CD4-positive, alpha-beta T cell (primary cell): ENCODE data around the gene SLC2A10. TPM values are rescaled to one million over a fixed set of nuclear protein-coding genes. Genes with fewer than 3 reads are reported as not detected.

Experiments used
- ATAC-seq: fragments of 200-7000 bp; cut with Tn5 transposase; one replicate; pipeline ENCODE4 v1.10.0; 2022; ENCODE audit warnings: mild to moderate bottlenecking; ENCODE audit not compliant: poor library complexity
- CTCF ChIA-PET: fragments of 350-600 bp; sonication (Branson Sonifier 250); formaldehyde crosslinking; loops from one replicate; lab custom pipeline; 2021; ENCODE audit warnings: antibody characterized with exemption, inconsistent platforms; lab: Charles Lee
- POLR2A ChIA-PET: fragments of 350-600 bp; sonication (Branson Sonifier 250); formaldehyde crosslinking; loops from one replicate; lab custom pipeline; 2021; ENCODE audit warnings: antibody characterized with exemption, inconsistent platforms; lab: Charles Lee
- DNase-seq, 14 experiments: peaks; one replicate each; pipeline ENCODE4 v3.0.0-alpha.2; 2013 to 2020; ENCODE audit warnings: mixed read lengths in 2 of 14
- H3K27ac ChIP-seq, 2 donors: one replicate each; pipeline versions ENCODE4 v1.5.1 to v1.7.0; 2013; ENCODE audit warnings: low read length in 2 of 2, low read depth in 1 of 2, mild to moderate bottlenecking in 1 of 2
- H3K27me3 ChIP-seq, 2 experiments: 1 replicate in 1 of 2; 2 replicates in 1 of 2; pipeline versions ENCODE4 v1.6.1 to v1.7.0; 2013; ENCODE audit warnings: low read length in 2 of 2, control low read depth in 1 of 2, mild to moderate bottlenecking in 1 of 2, moderate library complexity in 1 of 2; ENCODE audit not compliant: insufficient read depth in 2 of 2, control insufficient read depth in 1 of 2
- H3K36me3 ChIP-seq: one replicate; pipeline ENCODE4 v1.6.1; 2013; ENCODE audit warnings: low read length, control low read depth; ENCODE audit not compliant: insufficient read depth
- H3K4me1 ChIP-seq: one replicate; pipeline ENCODE4 v1.6.1; 2013; ENCODE audit warnings: low read length, control low read depth; ENCODE audit not compliant: insufficient read depth
- H3K4me3 ChIP-seq: one replicate; pipeline ENCODE4 v1.5.1; 2013; ENCODE audit warnings: mild to moderate bottlenecking, low read length, moderate library complexity
- H3K9me3 ChIP-seq, 2 experiments: 1 replicate in 1 of 2; 2 replicates in 1 of 2; pipeline versions ENCODE4 v1.6.1 to v1.7.0; 2013; ENCODE audit warnings: low read length in 2 of 2, mild to moderate bottlenecking in 2 of 2, control low read depth in 1 of 2, moderate library complexity in 1 of 2; ENCODE audit not compliant: control insufficient read depth in 1 of 2, insufficient read depth in 1 of 2
- H3K27ac Mint-ChIP-seq: one replicate; pipeline ENCODE4 v1.8.0; 2020; ENCODE audit warnings: mixed read lengths
- H3K27me3 Mint-ChIP-seq: one replicate; pipeline ENCODE4 v1.8.0; 2021; ENCODE audit warnings: mixed read lengths
- H3K36me3 Mint-ChIP-seq: one replicate; pipeline ENCODE4 v1.8.0; 2021; ENCODE audit warnings: low read depth, mixed read lengths
- H3K4me1 Mint-ChIP-seq: one replicate; pipeline ENCODE4 v1.8.0; 2021; ENCODE audit warnings: low read depth, mixed read lengths
- H3K4me3 Mint-ChIP-seq: one replicate; pipeline ENCODE4 v1.8.0; 2020; ENCODE audit warnings: mild to moderate bottlenecking, mixed read lengths
- H3K9me3 Mint-ChIP-seq: one replicate; pipeline ENCODE4 v1.8.0; 2020; ENCODE audit warnings: mixed read lengths
- CTCF ChIP-seq: fragments of 200-600 bp; IDR thresholded peaks from one replicate; pipeline ENCODE4 v1.8.0; 2022; ENCODE audit warnings: antibody characterized with exemption, mild to moderate bottlenecking
- intact Hi-C, 2 experiments: fragments of 100-400 bp; cut with DNase I in 1 of 2; cut with micrococcal nuclease in 1 of 2; formaldehyde crosslinking; loops; one replicate each; pipeline versions ENCODE4 v1.15.1 to v1.9.0; 2023 to 2025; cut with DNase I, micrococcal nuclease
- total RNA-seq, 174 experiments: library from RNA in 2 of 174; stranded (reverse) in 2 of 174; gene quantifications; one replicate each; pipeline ENCODE4 v1.2.3 and lab custom pipeline; 2021 to 2026

SLC2A10 gene
- total RNA-seq, 2 experiments from 2014 or later, result not detected

GRCh38 chr20:46774943-46775560 lies 65.6 kb downstream of the SLC2A10 start:
- H3K27ac ChIP-seq, result no peak overlapping the region
- ChIA-PET POLR2A (no interaction called here), CTCF (no interaction called here)
- H3K27me3 ChIP-seq, result peaks cover 0 to 11% of the 10 kb centered on the region in 2 experiments
- H3K9me3 Mint-ChIP-seq, result no peaks in the 10 kb centered on the region
- no peak overlapping the region for H3K27ac Mint-ChIP-seq
- H3K4me1 ChIP-seq, result no peaks in the 10 kb centered on the region
- peaks cover 66% of the 10 kb centered on the region for H3K27me3 Mint-ChIP-seq
- DNase-seq, result no peak
- H3K36me3 ChIP-seq, result no peaks in the 10 kb centered on the region
- intact Hi-C loops, result no loop called here
- no peak for TF ChIP-seq CTCF
- H3K4me3 ChIP-seq, result no peak overlapping the region
- H3K4me3 Mint-ChIP-seq, result no peak overlapping the region
- H3K4me1 Mint-ChIP-seq, result no peaks in the 10 kb centered on the region
- no peak for ATAC-seq
- no peaks in the 10 kb centered on the region for H3K9me3 ChIP-seq
- no peaks in the 10 kb centered on the region for H3K36me3 Mint-ChIP-seq

- H3K27ac ChIP-seq, result no peak overlapping the region
- CTCF ChIA-PET, result no interaction called here
- no peak overlapping the region for H3K27ac Mint-ChIP-seq
Measured at GRCh38 chr20:46775806-46776205, 66.4 kb downstream of the SLC2A10 start.

GRCh38 chr20:46777331-46777730 lies 67.9 kb downstream of the SLC2A10 start:
- Mint-ChIP-seq H3K4me1 (no peaks in the 10 kb centered on the region), H3K27me3 (peaks cover 48% of the 10 kb centered on the region), H3K4me3 (no peak overlapping the region), H3K9me3 (no peaks in the 10 kb centered on the region), H3K27ac (no peak overlapping the region), H3K36me3 (no peaks in the 10 kb centered on the region)
- no peak overlapping the region for H3K27ac ChIP-seq
- ChIA-PET POLR2A (no interaction called here), CTCF (no interaction called here)
- no peaks in the 10 kb centered on the region for H3K36me3 ChIP-seq
- no peaks in the 10 kb centered on the region for H3K9me3 ChIP-seq
- peaks cover 0 to 8% of the 10 kb centered on the region in 2 experiments for H3K27me3 ChIP-seq
- ATAC-seq (no peak), DNase-seq (no peak)
- no peaks in the 10 kb centered on the region for H3K4me1 ChIP-seq
- no peak overlapping the region for H3K4me3 ChIP-seq
- intact Hi-C loops, result no loop called here
- no peak for TF ChIP-seq CTCF

More at GRCh38 chr20:46775806-46776205, 66.4 kb downstream of the SLC2A10 start:
- H3K9me3 ChIP-seq, result no peaks in the 10 kb centered on the region
- no peak overlapping the region for H3K4me3 ChIP-seq
- no peaks in the 10 kb centered on the region for H3K4me1 ChIP-seq
- peaks cover 0 to 10% of the 10 kb centered on the region in 2 experiments for H3K27me3 ChIP-seq
- H3K4me1 Mint-ChIP-seq, result no peaks in the 10 kb centered on the region
- H3K36me3 ChIP-seq, result no peaks in the 10 kb centered on the region
- POLR2A ChIA-PET, result no interaction called here
- no peak for TF ChIP-seq CTCF
- peaks cover 59% of the 10 kb centered on the region for H3K27me3 Mint-ChIP-seq
- intact Hi-C loops, result no loop called here
- H3K4me3 Mint-ChIP-seq, result no peak overlapping the region
- H3K36me3 Mint-ChIP-seq, result no peaks in the 10 kb centered on the region
- H3K9me3 Mint-ChIP-seq, result no peaks in the 10 kb centered on the region
- ATAC-seq (no peak), DNase-seq (no peak)
